ENCODE measurements around the gene UQCR11.

- no peak for TF ChIP-seq EP300 (IDR thresholded peaks at IDR 0.05; ENCODE audit: borderline replicate concordance)
- no peak for TF ChIP-seq TEAD4 (IDR thresholded peaks at IDR 0.05)
- no peak for TF ChIP-seq CREB1 (IDR thresholded peaks at IDR 0.05; ENCODE audit: low read depth)
- no peak for TF ChIP-seq USF1 (IDR thresholded peaks at IDR 0.05)
- TF ChIP-seq TAF1 (IDR thresholded peaks at IDR 0.05; ENCODE audit: low read depth), result no peak
- TF ChIP-seq MAX (IDR thresholded peaks at IDR 0.05), result no peak
These were observed 21.9 kb upstream of the UQCR11 start for GRCh38 chr19:1627194-1627593.
